ENCODE measurements around the gene DDX49.

The DDX49 gene

GRCh38 chr19:18928018-18928805, 8.7 kb downstream of the DDX49 start:
- no peaks in the 10 kb centered on the region for H3K27me3 ChIP-seq (replicated peaks; ENCODE audit: control insufficient read depth, insufficient read depth, low read length, poor library complexity, severe bottlenecking)
- peaks cover 25% of the 10 kb centered on the region for H3K36me3 ChIP-seq (ENCODE audit: control insufficient read depth, insufficient read depth, low read length)
- H3K9me3 ChIP-seq (ENCODE audit: control insufficient read depth, low read length), result no peaks in the 10 kb centered on the region
- no peak for DNase-seq
- H3K4me3 ChIP-seq (ENCODE audit: insufficient read depth, low read depth, low read length, poor library complexity, severe bottlenecking), result no peak overlapping the region
- H3K4me1 ChIP-seq (ENCODE audit: control insufficient read depth, insufficient read depth, low read length, poor library complexity, severe bottlenecking), result peaks cover 8% of the 10 kb centered on the region
- no peak overlapping the region for H3K27ac ChIP-seq (ENCODE audit: insufficient read depth, low read length, poor library complexity, severe bottlenecking)

- Histone ChIP-seq H3K4me1 (ENCODE audit: control insufficient read depth, insufficient read depth, low read length, poor library complexity, severe bottlenecking) (peaks cover 9% of the 10 kb centered on the region), H3K9me3 (ENCODE audit: control insufficient read depth, low read length) (no peaks in the 10 kb centered on the region), H3K4me3 (ENCODE audit: insufficient read depth, low read depth, low read length, poor library complexity, severe bottlenecking) (no peak overlapping the region), H3K36me3 (ENCODE audit: control insufficient read depth, insufficient read depth, low read length) (peaks cover 19% of the 10 kb centered on the region), H3K27ac (ENCODE audit: insufficient read depth, low read length, poor library complexity, severe bottlenecking) (no peak overlapping the region), H3K27me3 (replicated peaks; ENCODE audit: control insufficient read depth, insufficient read depth, low read length, poor library complexity, severe bottlenecking) (no peaks in the 10 kb centered on the region)
- no peak for DNase-seq
These were observed 9.8 kb downstream of the DDX49 start for GRCh38 chr19:18929311-18929710.

- Histone ChIP-seq H3K4me1 (ENCODE audit: control insufficient read depth, insufficient read depth, low read length, poor library complexity, severe bottlenecking) (peaks cover 9% of the 10 kb centered on the region), H3K27me3 (replicated peaks; ENCODE audit: control insufficient read depth, insufficient read depth, low read length, poor library complexity, severe bottlenecking) (no peaks in the 10 kb centered on the region), H3K27ac (ENCODE audit: insufficient read depth, low read length, poor library complexity, severe bottlenecking) (no peak overlapping the region), H3K9me3 (ENCODE audit: control insufficient read depth, low read length) (no peaks in the 10 kb centered on the region), H3K36me3 (ENCODE audit: control insufficient read depth, insufficient read depth, low read length) (peaks cover 6% of the 10 kb centered on the region), H3K4me3 (ENCODE audit: insufficient read depth, low read depth, low read length, poor library complexity, severe bottlenecking) (no peak overlapping the region)
- DNase-seq, result no peak
These were observed 12.0 kb downstream of the DDX49 start for GRCh38 chr19:18931316-18932162.

GRCh38 chr19:18932216-18932841, 12.8 kb downstream of the DDX49 start:
- Histone ChIP-seq H3K4me3 (ENCODE audit: insufficient read depth, low read depth, low read length, poor library complexity, severe bottlenecking) (peak overlapping the region; percentile 50), H3K9me3 (ENCODE audit: control insufficient read depth, low read length) (no peaks in the 10 kb centered on the region), H3K4me1 (ENCODE audit: control insufficient read depth, insufficient read depth, low read length, poor library complexity, severe bottlenecking) (peaks cover 9% of the 10 kb centered on the region), H3K27ac (ENCODE audit: insufficient read depth, low read length, poor library complexity, severe bottlenecking) (no peak overlapping the region), H3K27me3 (replicated peaks; ENCODE audit: control insufficient read depth, insufficient read depth, low read length, poor library complexity, severe bottlenecking) (no peaks in the 10 kb centered on the region), H3K36me3 (ENCODE audit: control insufficient read depth, insufficient read depth, low read length) (peaks cover 5% of the 10 kb centered on the region)
- peak; percentile 73 to 81 (median 79) for DNase-seq

GRCh38 chr19:18933297-18933696, 13.8 kb downstream of the DDX49 start:
- H3K27me3 ChIP-seq (replicated peaks; ENCODE audit: control insufficient read depth, insufficient read depth, low read length, poor library complexity, severe bottlenecking), result no peaks in the 10 kb centered on the region
- no peak overlapping the region for H3K4me3 ChIP-seq (ENCODE audit: insufficient read depth, low read depth, low read length, poor library complexity, severe bottlenecking)
- no peaks in the 10 kb centered on the region for H3K9me3 ChIP-seq (ENCODE audit: control insufficient read depth, low read length)
- no peak for DNase-seq
- no peaks in the 10 kb centered on the region for H3K36me3 ChIP-seq (ENCODE audit: control insufficient read depth, insufficient read depth, low read length)
- H3K27ac ChIP-seq (ENCODE audit: insufficient read depth, low read length, poor library complexity, severe bottlenecking), result no peak overlapping the region
- H3K4me1 ChIP-seq (ENCODE audit: control insufficient read depth, insufficient read depth, low read length, poor library complexity, severe bottlenecking), result peaks cover 9% of the 10 kb centered on the region

GRCh38 chr19:18939163-18939562, 19.6 kb downstream of the DDX49 start:
- Histone ChIP-seq H3K27me3 (replicated peaks; ENCODE audit: control insufficient read depth, insufficient read depth, low read length, poor library complexity, severe bottlenecking) (peaks cover 9% of the 10 kb centered on the region), H3K36me3 (ENCODE audit: control insufficient read depth, insufficient read depth, low read length) (no peaks in the 10 kb centered on the region), H3K9me3 (ENCODE audit: control insufficient read depth, low read length) (no peaks in the 10 kb centered on the region), H3K4me3 (ENCODE audit: insufficient read depth, low read depth, low read length, poor library complexity, severe bottlenecking) (no peak overlapping the region), H3K27ac (ENCODE audit: insufficient read depth, low read length, poor library complexity, severe bottlenecking) (no peak overlapping the region), H3K4me1 (ENCODE audit: control insufficient read depth, insufficient read depth, low read length, poor library complexity, severe bottlenecking) (peaks cover 11% of the 10 kb centered on the region)
- DNase-seq, result no peak

GRCh38 chr19:18939922-18940768, 20.6 kb downstream of the DDX49 start:
- peaks cover 9% of the 10 kb centered on the region for H3K27me3 ChIP-seq (replicated peaks; ENCODE audit: control insufficient read depth, insufficient read depth, low read length, poor library complexity, severe bottlenecking)
- peaks cover 11% of the 10 kb centered on the region for H3K4me1 ChIP-seq (ENCODE audit: control insufficient read depth, insufficient read depth, low read length, poor library complexity, severe bottlenecking)
- H3K9me3 ChIP-seq (ENCODE audit: control insufficient read depth, low read length), result no peaks in the 10 kb centered on the region
- H3K4me3 ChIP-seq (ENCODE audit: insufficient read depth, low read depth, low read length, poor library complexity, severe bottlenecking), result peak overlapping the region; percentile 49
- H3K36me3 ChIP-seq (ENCODE audit: control insufficient read depth, insufficient read depth, low read length), result no peaks in the 10 kb centered on the region
- no peak for DNase-seq
- no peak overlapping the region for H3K27ac ChIP-seq (ENCODE audit: insufficient read depth, low read length, poor library complexity, severe bottlenecking)

GRCh38 chr19:18940769-18941627, 21.5 kb downstream of the DDX49 start, which contains the start of gene HOMER3:
Gene HOMER3 (minus strand): TSS chr19:18941217. CDS start chr19:18938982, 2,235 bp downstream.
- H3K9me3 ChIP-seq (ENCODE audit: control insufficient read depth, low read length), result no peaks in the 10 kb centered on the region
- peaks cover 11% of the 10 kb centered on the region for H3K4me1 ChIP-seq (ENCODE audit: control insufficient read depth, insufficient read depth, low read length, poor library complexity, severe bottlenecking)
- H3K4me3 ChIP-seq (ENCODE audit: insufficient read depth, low read depth, low read length, poor library complexity, severe bottlenecking), result peak within 1 kb of the TSS; percentile 49
- H3K36me3 ChIP-seq (ENCODE audit: control insufficient read depth, insufficient read depth, low read length), result no peaks in the 10 kb centered on the region
- peak; percentile 44 to 64 (median 52) for DNase-seq
- peaks cover 9% of the 10 kb centered on the region for H3K27me3 ChIP-seq (replicated peaks; ENCODE audit: control insufficient read depth, insufficient read depth, low read length, poor library complexity, severe bottlenecking)
- H3K27ac ChIP-seq (ENCODE audit: insufficient read depth, low read length, poor library complexity, severe bottlenecking), result no peak within 1 kb of the TSS
